ENCODE measurements around the gene RIC8B. TPM values are rescaled to one million over a fixed set of nuclear protein-coding genes. Genes with fewer than 3 reads are reported as not detected.

RIC8B gene
- total RNA-seq, 2 donors from 2014 or later = 12.9 to 27.5 TPM

- H3K27ac ChIP-seq = no peak overlapping the region
- no peak for TF ChIP-seq CTCF (IDR thresholded peaks at IDR 0.05)
- ATAC-seq (ENCODE audit: insufficient number of reproducible peaks, low FRiP score, low read depth) = no peak
- peaks cover 4 to 7% of the 10 kb centered on the region in 2 donors for H3K4me1 ChIP-seq (ENCODE audit: control insufficient read depth in 1 of 2, low read depth in 2 of 2)
- no peaks in the 10 kb centered on the region for H3K27me3 ChIP-seq (replicated peaks; ENCODE audit: insufficient read depth)
- H3K4me3 ChIP-seq = no peak overlapping the region
- H3K36me3 ChIP-seq = no peaks in the 10 kb centered on the region
- no peaks in the 10 kb centered on the region for H3K9me3 ChIP-seq
- DNase-seq (ENCODE audit: low spot score) = no peak
Observed at GRCh38 chr12:106741247-106741646, 33.2 kb upstream of the RIC8B start.

GRCh38 chr12:106743270-106743988 lies 31.1 kb upstream of the RIC8B start:
- H3K36me3 ChIP-seq = no peaks in the 10 kb centered on the region
- H3K27me3 ChIP-seq (replicated peaks; ENCODE audit: insufficient read depth) = no peaks in the 10 kb centered on the region
- no peak for TF ChIP-seq CTCF (IDR thresholded peaks at IDR 0.05)
- no peaks in the 10 kb centered on the region for H3K9me3 ChIP-seq
- ATAC-seq (ENCODE audit: insufficient number of reproducible peaks, low FRiP score, low read depth) (no peak), DNase-seq (ENCODE audit: low spot score) (no peak)
- peaks cover 4 to 7% of the 10 kb centered on the region in 2 donors for H3K4me1 ChIP-seq (ENCODE audit: control insufficient read depth in 1 of 2, low read depth in 2 of 2)
- no peak overlapping the region for H3K27ac ChIP-seq
- H3K4me3 ChIP-seq = no peak overlapping the region

GRCh38 chr12:106744600-106744999 lies 29.9 kb upstream of the RIC8B start:
- no peak for ATAC-seq (ENCODE audit: insufficient number of reproducible peaks, low FRiP score, low read depth)
- TF ChIP-seq CTCF (IDR thresholded peaks at IDR 0.05) = no peak

GRCh38 chr12:106745181-106745745 lies 29.2 kb upstream of the RIC8B start:
- TF ChIP-seq CTCF (IDR thresholded peaks at IDR 0.05) = no peak
- H3K27me3 ChIP-seq (replicated peaks; ENCODE audit: insufficient read depth) = no peaks in the 10 kb centered on the region
- DNase-seq (ENCODE audit: low spot score) (no peak), ATAC-seq (ENCODE audit: insufficient number of reproducible peaks, low FRiP score, low read depth) (no peak)
- H3K4me3 ChIP-seq = no peak overlapping the region
- H3K36me3 ChIP-seq = no peaks in the 10 kb centered on the region
- H3K9me3 ChIP-seq = no peaks in the 10 kb centered on the region
- no peak overlapping the region for H3K27ac ChIP-seq
- no peaks in the 10 kb centered on the region for H3K4me1 ChIP-seq (ENCODE audit: control insufficient read depth in 1 of 2, low read depth in 2 of 2)

More at GRCh38 chr12:106744600-106744999, 29.9 kb upstream of the RIC8B start:
- H3K4me3 ChIP-seq = no peak overlapping the region
- peaks cover 1 to 3% of the 10 kb centered on the region in 2 donors for H3K4me1 ChIP-seq (ENCODE audit: control insufficient read depth in 1 of 2, low read depth in 2 of 2)
- no peak overlapping the region for H3K27ac ChIP-seq
- no peaks in the 10 kb centered on the region for H3K36me3 ChIP-seq
- H3K9me3 ChIP-seq = no peaks in the 10 kb centered on the region
- no peak for DNase-seq (ENCODE audit: low spot score)
- H3K27me3 ChIP-seq (replicated peaks; ENCODE audit: insufficient read depth) = no peaks in the 10 kb centered on the region

- Histone ChIP-seq H3K4me3 (no peak overlapping the region), H3K27me3 (replicated peaks; ENCODE audit: insufficient read depth) (no peaks in the 10 kb centered on the region), H3K9me3 (no peaks in the 10 kb centered on the region), H3K4me1 (ENCODE audit: control insufficient read depth in 1 of 2, low read depth in 2 of 2) (no peaks in the 10 kb centered on the region), H3K27ac (no peak overlapping the region), H3K36me3 (no peaks in the 10 kb centered on the region)
- DNase-seq (ENCODE audit: low spot score) = no peak
- no peak for TF ChIP-seq CTCF (IDR thresholded peaks at IDR 0.05)
- no peak for ATAC-seq (ENCODE audit: insufficient number of reproducible peaks, low FRiP score, low read depth)
Observed at GRCh38 chr12:106747973-106748436, 26.5 kb upstream of the RIC8B start.

Data from thoracic aorta (tissue), 2 donors.